Tibial artery (tissue), 4 donors: ENCODE data around the gene TSPAN32.

Source experiments
- DNase-seq, 2 donors: peaks; one replicate each; pipeline ENCODE4 v3.0.0-alpha.2; 2019
- H3K27ac ChIP-seq, 2 donors: fragments of 200-600 bp; sonication (generic) in 1 of 2; 1 replicate in 1 of 2; 2 replicates in 1 of 2; pipeline ENCODE4 v1.5.1; 2018 to 2019; ENCODE audit warnings: mild to moderate bottlenecking in 1 of 2
- H3K27me3 ChIP-seq, 2 donors: fragments of 200-600 bp; sonication (generic) in 1 of 2; one replicate each; pipeline versions ENCODE4 v1.5.1 to v1.6.0; 2016 to 2019
- H3K36me3 ChIP-seq, 3 donors: fragments of 200-600 bp; sonication (generic) in 2 of 3; one replicate each; pipeline ENCODE4 v1.5.1; 2016 to 2019; ENCODE audit warnings: mild to moderate bottlenecking in 2 of 3
- H3K4me1 ChIP-seq, 4 donors: fragments of 200-600 bp; sonication (generic) in 2 of 4; 1 replicate in 3 of 4; 2 replicates in 1 of 4; pipeline ENCODE4 v1.5.1; 2016 to 2019
- H3K4me3 ChIP-seq, 2 donors: fragments of 200-600 bp; sonication (generic) in 1 of 2; 1 replicate in 1 of 2; 2 replicates in 1 of 2; pipeline ENCODE4 v1.5.1; 2018 to 2019; ENCODE audit warnings: mild to moderate bottlenecking in 2 of 2
- H3K9me3 ChIP-seq, 3 donors: fragments of 200-600 bp; sonication (generic) in 1 of 3; one replicate each; pipeline ENCODE4 v1.5.1; 2016 to 2019
- CTCF ChIP-seq, 2 experiments: fragments of 200-600 bp in 1 of 2; fragments of 450-650 bp in 1 of 2; IDR thresholded peaks; one replicate each; pipeline ENCODE4 v1.5.1; 2017 to 2019; ENCODE audit warnings: antibody characterized with exemption in 2 of 2, mild to moderate bottlenecking in 1 of 2, moderate library complexity in 1 of 2
- intact Hi-C: fragments of 100-400 bp; cut with DNase I; formaldehyde crosslinking; loops from one replicate; pipeline ENCODE4 v1.15.0; 2023; ENCODE audit warnings: low total_unique reads

Gene TSPAN32

GRCh38 chr11:2307501-2308331, 5.9 kb downstream of the TSPAN32 start:
- DNase-seq: peak in 1 of 2 donors; percentile 60
- TF ChIP-seq CTCF (IDR thresholded peaks at IDR 0.05): no peak
- intact Hi-C loops: loop anchor here (10.0 kb wide), 1 partner anchor 587 kb away; no protein-coding TSS in a partner anchor
- H3K27me3 ChIP-seq: peaks cover 0 to 19% of the 10 kb centered on the region in 2 donors
- no peaks in the 10 kb centered on the region for H3K9me3 ChIP-seq
- peak overlapping the region in 1 of 2 donors; percentile 54 for H3K27ac ChIP-seq
- H3K4me1 ChIP-seq: peaks cover 0 to 52% (median 42%) of the 10 kb centered on the region in 4 donors
- no peak overlapping the region for H3K4me3 ChIP-seq
- H3K36me3 ChIP-seq: no peaks in the 10 kb centered on the region

GRCh38 chr11:2308713-2309112, 6.9 kb downstream of the TSPAN32 start:
- H3K9me3 ChIP-seq: no peaks in the 10 kb centered on the region
- H3K36me3 ChIP-seq: no peaks in the 10 kb centered on the region
- no peak overlapping the region for H3K4me3 ChIP-seq
- peaks cover 0 to 45% (median 33%) of the 10 kb centered on the region in 4 donors for H3K4me1 ChIP-seq
- TF ChIP-seq CTCF (IDR thresholded peaks at IDR 0.05): no peak
- H3K27ac ChIP-seq: no peak overlapping the region
- H3K27me3 ChIP-seq: peaks cover 0 to 19% of the 10 kb centered on the region in 2 donors
- DNase-seq: no peak
- intact Hi-C loops: loop anchor here (10.0 kb wide), 1 partner anchor 586 kb away; no protein-coding TSS in a partner anchor

- no peak for DNase-seq
- peaks cover 0 to 19% of the 10 kb centered on the region in 2 donors for H3K27me3 ChIP-seq
- no peak overlapping the region for H3K27ac ChIP-seq
- intact Hi-C loops: loop anchor here (10.0 kb wide), 2 partner anchors 465 to 585 kb away; no protein-coding TSS in a partner anchor
- no peaks in the 10 kb centered on the region for H3K36me3 ChIP-seq
- H3K4me3 ChIP-seq: no peak overlapping the region
- peaks cover 0 to 47% (median 36%) of the 10 kb centered on the region in 4 donors for H3K4me1 ChIP-seq
- TF ChIP-seq CTCF (IDR thresholded peaks at IDR 0.05): no peak
- no peaks in the 10 kb centered on the region for H3K9me3 ChIP-seq
These were observed 7.6 kb downstream of the TSPAN32 start for GRCh38 chr11:2309251-2310072.

GRCh38 chr11:2310073-2310785, 8.4 kb downstream of the TSPAN32 start:
- no peak overlapping the region for H3K4me3 ChIP-seq
- peak in 1 of 2 donors; percentile 54 for DNase-seq
- H3K4me1 ChIP-seq: peaks cover 0 to 52% (median 40%) of the 10 kb centered on the region in 4 donors
- H3K9me3 ChIP-seq: no peaks in the 10 kb centered on the region
- no peak for TF ChIP-seq CTCF (IDR thresholded peaks at IDR 0.05)
- no peaks in the 10 kb centered on the region for H3K36me3 ChIP-seq
- no peak overlapping the region for H3K27ac ChIP-seq
- peaks cover 0 to 19% of the 10 kb centered on the region in 2 donors for H3K27me3 ChIP-seq
- intact Hi-C loops: loop anchor here (10.0 kb wide), 1 partner anchor 465 kb away; no protein-coding TSS in a partner anchor

- DNase-seq: peak in 1 of 2 donors; percentile 63
- Histone ChIP-seq H3K27ac (no peak overlapping the region), H3K4me1 (peaks cover 0 to 50% (median 39%) of the 10 kb centered on the region in 4 donors), H3K4me3 (no peak overlapping the region), H3K36me3 (no peaks in the 10 kb centered on the region), H3K9me3 (no peaks in the 10 kb centered on the region), H3K27me3 (peaks cover 0 to 19% of the 10 kb centered on the region in 2 donors)
- no peak for TF ChIP-seq CTCF (IDR thresholded peaks at IDR 0.05)
- intact Hi-C loops: loop anchor here (10.0 kb wide), 1 partner anchor 464 kb away; no protein-coding TSS in a partner anchor
These were observed 9.1 kb downstream of the TSPAN32 start for GRCh38 chr11:2310786-2311352.
